A673 (cell line): ENCODE results near the gene CDH1. TPM values are rescaled to one million over a fixed set of nuclear protein-coding genes. Genes with fewer than 3 reads are reported as not detected.

Experiments
- BruUV-seq: library from RNA; stranded (reverse); fragments of 400-500 nt; replicated peaks from 2 replicates; lab custom pipeline; 2021; lab: Mats Ljungman, UMichigan
- CTCF ChIA-PET: fragments of 300-600 bp; sonication (Branson Sonifier 250); formaldehyde crosslinking; loops from one replicate; lab custom pipeline; 2022; ENCODE audit warnings: antibody characterized with exemption; lab: Charles Lee
- POLR2A ChIA-PET: fragments of 300-600 bp; sonication (Branson Sonifier 250); formaldehyde crosslinking; loops from one replicate; lab custom pipeline; 2022; ENCODE audit warnings: antibody characterized with exemption; ENCODE audit not compliant: low non-redundant PET; lab: Charles Lee
- DNase-seq: peaks from one replicate; pipeline ENCODE4 v3.0.0-alpha.2; 2015; ENCODE audit warnings: low spot score
- H3K27ac ChIP-seq: fragments of 200-600 bp; sonication (generic); 2 replicates; pipeline ENCODE4 v1.5.1; 2016; ENCODE audit warnings: mixed run types, low read depth, mild to moderate bottlenecking, mixed read lengths, antibody characterized with exemption, low read length; ENCODE audit not compliant: poor library complexity, severe bottlenecking
- H3K27me3 ChIP-seq: fragments of 200-600 bp; sonication (generic); replicated peaks from 2 replicates; pipeline ENCODE4 v1.6.1; 2017; ENCODE audit warnings: mixed run types, low read depth, mild to moderate bottlenecking, mixed read lengths, antibody characterized with exemption, low read length; ENCODE audit not compliant: insufficient read depth, poor library complexity
- H3K36me3 ChIP-seq: fragments of 200-600 bp; sonication (generic); 2 replicates; pipeline ENCODE4 v1.6.1; 2016; ENCODE audit warnings: mixed run types, mild to moderate bottlenecking, mixed read lengths, antibody characterized with exemption, low read length; ENCODE audit not compliant: insufficient read depth, poor library complexity, severe bottlenecking
- H3K4me1 ChIP-seq: fragments of 200-600 bp; sonication (generic); 2 replicates; pipeline ENCODE4 v1.6.1; 2017; ENCODE audit warnings: mixed run types, mild to moderate bottlenecking, mixed read lengths, antibody characterized with exemption, low read length; ENCODE audit not compliant: insufficient read depth, poor library complexity, severe bottlenecking
- H3K4me3 ChIP-seq: fragments of 200-600 bp; sonication (generic); 2 replicates; pipeline ENCODE4 v1.5.1; 2016; ENCODE audit warnings: low read depth, mixed run types, mild to moderate bottlenecking, mixed read lengths, low read length; ENCODE audit not compliant: poor library complexity, severe bottlenecking
- H3K9me3 ChIP-seq: fragments of 200-600 bp; sonication (generic); 2 replicates; pipeline ENCODE4 v1.6.1; 2016; ENCODE audit warnings: mixed run types, low read depth, mild to moderate bottlenecking, mixed read lengths, antibody characterized with exemption, low read length; ENCODE audit not compliant: poor library complexity, severe bottlenecking
- EZH2 ChIP-seq: fragments of 200-600 bp; sonication (generic); IDR thresholded peaks from 2 replicates; pipeline ENCODE4 v1.6.1; 2017; ENCODE audit warnings: borderline replicate concordance, low read depth, mild to moderate bottlenecking, mixed read lengths, antibody characterized with exemption, low read length; ENCODE audit not compliant: poor library complexity, severe bottlenecking
- intact Hi-C: fragments of 100-400 bp; cut with micrococcal nuclease; formaldehyde crosslinking; loops from one replicate; pipeline ENCODE4 v1.10.0; 2022; ENCODE audit not compliant: unreplicated experiment
- total RNA-seq: library from RNA; stranded (reverse); gene quantifications from 2 replicates; pipeline ENCODE4 v1.2.3, GENCODE V29; 2021
- TF ChIP-seq, protein P1 (sequence below): fragments of 300-800, 200-600 bp; sonication (generic); conservative IDR thresholded peaks from 2 replicates; pipeline ENCODE4 v1.5.1; 2017; ENCODE audit warnings: low read depth, mild to moderate bottlenecking, antibody characterized with exemption, low read length, moderate library complexity, mixed read lengths

Gene CDH1
- total RNA-seq, 1 experiment from 2014 or later: 0.06 TPM

DNA sequence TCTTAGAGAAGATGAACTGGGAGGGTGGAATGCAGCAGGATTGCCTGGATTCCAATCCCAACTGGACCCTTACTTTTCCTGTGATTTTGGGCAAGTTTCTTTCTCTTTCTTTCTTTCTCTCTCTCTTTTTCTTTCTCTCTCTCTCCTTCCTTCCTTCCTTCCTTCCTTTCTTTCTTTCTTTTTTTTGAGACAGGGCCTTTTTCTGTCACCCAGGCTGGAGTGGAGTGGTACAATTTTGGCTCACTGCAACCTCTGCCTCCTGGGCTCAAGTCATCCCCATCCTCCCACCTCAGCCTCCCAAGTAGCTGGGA, 20.5 kb downstream of the CDH1 start:
- TF ChIP-seq, protein P1, sequence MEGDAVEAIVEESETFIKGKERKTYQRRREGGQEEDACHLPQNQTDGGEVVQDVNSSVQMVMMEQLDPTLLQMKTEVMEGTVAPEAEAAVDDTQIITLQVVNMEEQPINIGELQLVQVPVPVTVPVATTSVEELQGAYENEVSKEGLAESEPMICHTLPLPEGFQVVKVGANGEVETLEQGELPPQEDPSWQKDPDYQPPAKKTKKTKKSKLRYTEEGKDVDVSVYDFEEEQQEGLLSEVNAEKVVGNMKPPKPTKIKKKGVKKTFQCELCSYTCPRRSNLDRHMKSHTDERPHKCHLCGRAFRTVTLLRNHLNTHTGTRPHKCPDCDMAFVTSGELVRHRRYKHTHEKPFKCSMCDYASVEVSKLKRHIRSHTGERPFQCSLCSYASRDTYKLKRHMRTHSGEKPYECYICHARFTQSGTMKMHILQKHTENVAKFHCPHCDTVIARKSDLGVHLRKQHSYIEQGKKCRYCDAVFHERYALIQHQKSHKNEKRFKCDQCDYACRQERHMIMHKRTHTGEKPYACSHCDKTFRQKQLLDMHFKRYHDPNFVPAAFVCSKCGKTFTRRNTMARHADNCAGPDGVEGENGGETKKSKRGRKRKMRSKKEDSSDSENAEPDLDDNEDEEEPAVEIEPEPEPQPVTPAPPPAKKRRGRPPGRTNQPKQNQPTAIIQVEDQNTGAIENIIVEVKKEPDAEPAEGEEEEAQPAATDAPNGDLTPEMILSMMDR: no peak
- no peak for TF ChIP-seq EZH2
- POLR2A ChIA-PET: interaction anchor here (0.7 kb wide), 1 partner anchor 1873 kb away, joined by 3 read pairs; no protein-coding TSS in a partner anchor
- CTCF ChIA-PET: no interaction called here
- Histone ChIP-seq H3K27ac (no peak overlapping the region), H3K36me3 (no peaks in the 10 kb centered on the region), H3K4me1 (no peaks in the 10 kb centered on the region), H3K9me3 (no peaks in the 10 kb centered on the region), H3K27me3 (no peaks in the 10 kb centered on the region), H3K4me3 (no peak overlapping the region)
- DNase-seq: no peak
- intact Hi-C loops: no loop called here
- no TSS peak for BruUV-seq

DNA sequence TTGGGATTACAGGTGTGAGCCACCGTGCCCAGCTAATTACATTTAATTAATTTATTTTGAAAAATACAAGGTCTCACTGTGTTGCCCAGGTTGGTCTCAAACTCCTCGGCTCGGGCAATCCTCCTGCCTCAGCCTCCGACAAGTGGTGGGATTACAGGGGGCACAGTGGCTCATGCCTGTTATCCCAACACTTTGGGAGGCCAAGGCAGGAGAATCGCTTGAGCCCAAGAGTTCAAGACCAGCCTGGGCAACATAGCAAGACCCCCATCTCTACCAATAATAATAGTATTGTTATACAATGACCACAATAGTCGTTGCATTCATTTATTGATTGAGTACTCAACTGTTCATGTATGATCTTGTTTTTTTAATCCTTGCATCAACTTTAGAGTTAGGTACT, 22.0 kb downstream of the CDH1 start:
- ChIA-PET POLR2A (no interaction called here), CTCF (no interaction called here)
- H3K27me3 ChIP-seq: no peaks in the 10 kb centered on the region
- TF ChIP-seq, protein P1: no peak
- no peak for TF ChIP-seq EZH2
- no peak overlapping the region for H3K27ac ChIP-seq
- no peaks in the 10 kb centered on the region for H3K9me3 ChIP-seq
- H3K36me3 ChIP-seq: no peaks in the 10 kb centered on the region
- DNase-seq: no peak
- no peaks in the 10 kb centered on the region for H3K4me1 ChIP-seq
- intact Hi-C loops: no loop called here
- BruUV-seq: no TSS peak
- no peak overlapping the region for H3K4me3 ChIP-seq

DNA sequence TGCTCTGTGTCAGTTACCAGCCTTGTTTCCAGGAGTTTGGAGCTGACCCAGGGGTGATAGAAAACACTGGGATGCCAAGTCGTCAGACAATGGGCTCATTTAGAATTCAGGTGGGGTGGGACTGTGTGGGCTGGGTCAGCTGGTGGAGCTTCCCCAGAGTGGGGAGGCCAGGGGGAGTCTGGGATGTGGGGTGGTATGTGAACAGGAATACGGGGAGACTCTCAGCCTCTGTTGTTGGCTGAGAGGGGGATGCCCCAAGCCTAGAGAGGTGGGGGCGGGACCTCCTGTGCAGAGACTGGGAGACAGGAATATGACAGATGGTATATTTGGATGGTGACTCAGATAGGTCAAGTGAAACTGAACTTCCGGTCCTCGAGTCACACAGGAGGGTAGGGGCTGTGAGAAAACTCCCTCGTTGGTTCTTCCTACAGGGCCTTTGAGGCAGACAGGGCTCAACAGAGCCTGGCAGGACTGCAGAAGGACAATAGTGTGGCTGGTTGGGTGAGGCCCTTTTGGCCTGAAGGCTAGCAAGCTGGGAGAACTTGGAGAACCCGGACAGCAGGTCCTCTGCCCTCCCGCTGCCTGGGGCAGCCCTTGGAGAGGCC, 23.7 kb downstream of the CDH1 start:
- CTCF ChIA-PET: no interaction called here
- no peaks in the 10 kb centered on the region for H3K36me3 ChIP-seq
- POLR2A ChIA-PET: no interaction called here

More for the DNA sequence above, 23.7 kb downstream of the CDH1 start:
- Histone ChIP-seq H3K27me3 (no peaks in the 10 kb centered on the region), H3K27ac (no peak overlapping the region), H3K4me1 (no peaks in the 10 kb centered on the region), H3K9me3 (no peaks in the 10 kb centered on the region), H3K4me3 (no peak overlapping the region)
- TF ChIP-seq, protein P1: no peak
- TF ChIP-seq EZH2: no peak
- no TSS peak for BruUV-seq
- DNase-seq: no peak
- intact Hi-C loops: no loop called here
